HG02885 (cell line): Measurements from ENCODE around the gene OVCH2.
"Not testable (repeated sequence)": the region's sequence is repeated elsewhere in the genome, so short reads cannot be mapped to it uniquely, and the experiment has no call there.

Experiments
- ATAC-seq: cut with Tn5 transposase; IDR thresholded peaks from one replicate; pipeline ENCODE4 v1.9.1; 2021; ENCODE audit warnings: mild to moderate bottlenecking; ENCODE audit not compliant: unreplicated experiment, poor library complexity

OVCH2 gene

GRCh38 chr11:7672276-7672959 lies 33.9 kb downstream of the OVCH2 start:
- peak; percentile 10 for ATAC-seq

GRCh38 chr11:7671347-7672215 lies 34.7 kb downstream of the OVCH2 start:
- peak; percentile 48 for ATAC-seq

GRCh38 chr11:7670641-7671040 lies 35.6 kb downstream of the OVCH2 start:
- no peak for ATAC-seq

GRCh38 chr11:7668911-7669310 lies 37.4 kb downstream of the OVCH2 start:
- no peak for ATAC-seq

GRCh38 chr11:7668464-7668863 lies 37.8 kb downstream of the OVCH2 start:
- ATAC-seq = no peak

GRCh38 chr11:7667460-7667859 lies 38.8 kb downstream of the OVCH2 start:
- no peak for ATAC-seq

- ATAC-seq = no peak
Measured at GRCh38 chr11:7666292-7666866, 39.9 kb downstream of the OVCH2 start.

GRCh38 chr11:7665473-7666291 lies 40.6 kb downstream of the OVCH2 start:
- ATAC-seq = peak; percentile 99

- ATAC-seq = no peak
Measured at GRCh38 chr11:7664867-7665266, 41.4 kb downstream of the OVCH2 start.

- not testable (repeated sequence) for ATAC-seq
Measured at GRCh38 chr11:7663531-7663930, 42.7 kb downstream of the OVCH2 start.

GRCh38 chr11:7657306-7658025 lies 48.8 kb downstream of the OVCH2 start:
- ATAC-seq = no peak

GRCh38 chr11:7656704-7657103 lies 49.6 kb downstream of the OVCH2 start:
- ATAC-seq = no peak

GRCh38 chr11:7655253-7656217 lies 50.7 kb downstream of the OVCH2 start:
- ATAC-seq = no peak

- ATAC-seq = no peak
Measured at GRCh38 chr11:7654195-7654705, 52.0 kb downstream of the OVCH2 start.

- ATAC-seq = no peak
Measured at GRCh38 chr11:7651700-7652099, 54.6 kb downstream of the OVCH2 start.

- no peak for ATAC-seq
Measured at GRCh38 chr11:7651140-7651551, 55.1 kb downstream of the OVCH2 start.

- no peak for ATAC-seq
Measured at GRCh38 chr11:7648264-7648663, 58.0 kb downstream of the OVCH2 start.

GRCh38 chr11:7646866-7647265 lies 59.4 kb downstream of the OVCH2 start:
- ATAC-seq = no peak
